Endothelial cell of umbilical vein (primary cell): Measurements from ENCODE around the gene FBXO44. TPM values are rescaled to one million over a fixed set of nuclear protein-coding genes. Genes with fewer than 3 reads are reported as not detected.

Source experiments
- BruUV-seq: library from RNA; stranded (reverse); fragments of 400-500 nt; replicated peaks from 2 replicates; lab custom pipeline; 2021; lab: Mats Ljungman, UMichigan
- CTCF ChIA-PET: fragments of 300-600, 350-600 bp; sonication (Branson Sonifier 250); formaldehyde crosslinking; loops from one replicate; lab custom pipeline; 2021; ENCODE audit warnings: antibody characterized with exemption, inconsistent platforms; lab: Charles Lee
- POLR2A ChIA-PET: fragments of 300-600, 350-600 bp; sonication (Branson Sonifier 250); formaldehyde crosslinking; loops from one replicate; lab custom pipeline; 2021; ENCODE audit warnings: antibody characterized with exemption, inconsistent platforms; lab: Charles Lee
- DNase-seq: peaks from one replicate; pipeline ENCODE4 v3.0.0-alpha.2; 2011; ENCODE audit warnings: low read depth, low spot score
- FAIRE-seq: peaks from 2 replicates; lab custom pipeline; 2011; peaks lifted over from hg19 to GRCh38; lab: Jason Lieb, UNC
- H2AFZ ChIP-seq: 2 replicates; pipeline ENCODE4 v1.6.0; 2012; ENCODE audit warnings: low read depth, low read length, control low read depth, inconsistent platforms
- H3K27ac ChIP-seq: 2 replicates; pipeline ENCODE4 v1.5.1; 2011; ENCODE audit warnings: low read depth, mild to moderate bottlenecking, control low read depth, low read length, moderate library complexity; ENCODE audit not compliant: insufficient read depth
- H3K27me3 ChIP-seq, 2 experiments: 2 replicates each; pipeline versions ENCODE4 v1.6.0 to v1.6.1; 2011; ENCODE audit warnings: low read length in 2 of 2, mixed read lengths in 1 of 2; ENCODE audit not compliant: control insufficient read depth in 2 of 2, insufficient read depth in 2 of 2
- H3K36me3 ChIP-seq, 2 experiments: 2 replicates in 1 of 2; 3 replicates in 1 of 2; pipeline ENCODE4 v1.5.1; 2011; ENCODE audit warnings: low read length in 2 of 2, mild to moderate bottlenecking in 1 of 2, moderate library complexity in 1 of 2; ENCODE audit not compliant: control insufficient read depth in 2 of 2, insufficient read depth in 2 of 2; ENCODE audit errors: extremely low read depth in 1 of 2
- H3K4me1 ChIP-seq: 3 replicates; pipeline ENCODE4 v1.5.1; 2011; ENCODE audit warnings: mild to moderate bottlenecking, low read length; ENCODE audit not compliant: control insufficient read depth, insufficient read depth; ENCODE audit errors: extremely low read depth
- H3K4me2 ChIP-seq: 2 replicates; pipeline ENCODE4 v1.6.1; 2011; ENCODE audit warnings: low read length, control low read depth, mixed read lengths; ENCODE audit not compliant: insufficient read depth
- H3K4me3 ChIP-seq, 3 experiments: fragments of 200-600 bp in 1 of 3; sonication (generic), shearing (Covaris generic) in 1 of 3; replicated peaks in 1 of 3; 2 replicates each; pipeline ENCODE4 v1.5.1; 2011 to 2016; ENCODE audit warnings: control low read depth in 3 of 3, low read length in 3 of 3, mild to moderate bottlenecking in 2 of 3, inconsistent platforms in 1 of 3, low read depth in 1 of 3, moderate library complexity in 1 of 3; ENCODE audit not compliant: insufficient read depth in 1 of 3
- H3K79me2 ChIP-seq: 2 replicates; pipeline ENCODE4 v1.6.0; 2012; ENCODE audit warnings: low read length, inconsistent platforms; ENCODE audit not compliant: control insufficient read depth, insufficient read depth
- H3K9ac ChIP-seq: replicated peaks from 2 replicates; pipeline ENCODE3; 2011; ENCODE audit warnings: low read length, control low read depth; ENCODE audit not compliant: insufficient read depth; ENCODE audit errors: extremely low read depth
- H3K9me1 ChIP-seq: replicated peaks from 3 replicates; pipeline ENCODE4 v1.6.0; 2011; ENCODE audit warnings: mild to moderate bottlenecking, low read length; ENCODE audit not compliant: control insufficient read depth, insufficient read depth; ENCODE audit errors: extremely low read depth
- H3K9me3 ChIP-seq: replicated peaks from 2 replicates; pipeline ENCODE4 v1.5.1; 2012; ENCODE audit warnings: low read length, inconsistent platforms; ENCODE audit not compliant: control insufficient read depth, insufficient read depth
- H4K20me1 ChIP-seq: replicated peaks from 2 replicates; pipeline ENCODE3; 2011; ENCODE audit warnings: mild to moderate bottlenecking, low read length; ENCODE audit not compliant: control insufficient read depth, insufficient read depth; ENCODE audit errors: extremely low read depth
- EZH2 ChIP-seq: IDR thresholded peaks from 2 replicates; pipeline ENCODE4 v1.6.1; 2012; ENCODE audit warnings: borderline replicate concordance, low read depth, mild to moderate bottlenecking, moderate library complexity, low read length, inconsistent platforms; ENCODE audit not compliant: severe bottlenecking
- FOS ChIP-seq: IDR thresholded peaks from 2 replicates; pipeline ENCODE4 v1.6.1; 2011; ENCODE audit warnings: mild to moderate bottlenecking, low read length, moderate library complexity, borderline replicate concordance; ENCODE audit not compliant: insufficient read depth
- GATA2 ChIP-seq: IDR thresholded peaks from 2 replicates; pipeline ENCODE4 v1.7.0; 2011; ENCODE audit warnings: low read depth, mild to moderate bottlenecking, moderate library complexity, mixed read lengths, low read length; ENCODE audit not compliant: insufficient read length, insufficient read depth
- JUN ChIP-seq: IDR thresholded peaks from 2 replicates; pipeline ENCODE4 v1.6.1; 2011; ENCODE audit warnings: borderline replicate concordance, low read depth; ENCODE audit not compliant: insufficient read length, insufficient read depth
- MYC ChIP-seq: IDR thresholded peaks from one replicate; pipeline ENCODE4 v1.6.1; 2011; ENCODE audit warnings: mild to moderate bottlenecking, low read depth, low read length
- POLR2A ChIP-seq: IDR thresholded peaks from 2 replicates; pipeline ENCODE4 v1.6.1; 2012; ENCODE audit warnings: low read depth, mild to moderate bottlenecking, control low read depth, low read length
- POLR2AphosphoS5 ChIP-seq: IDR thresholded peaks from 2 replicates; pipeline ENCODE4 v1.6.1; 2012; ENCODE audit warnings: low read depth, mild to moderate bottlenecking, control low read depth, low read length, moderate library complexity; ENCODE audit not compliant: insufficient read depth
- dilution Hi-C: fragments of 300-500 bp; cut with MboI; formaldehyde crosslinking; loops from one replicate; pipeline ENCODE4 v1.15.0; 2019; ENCODE audit warnings: low sequenced_read_pairs; ENCODE audit not compliant: extremely low pct_ligation_motif_present
- intact Hi-C: fragments of 100-400 bp; cut with micrococcal nuclease; formaldehyde crosslinking; loops from one replicate; pipeline ENCODE4 v1.10.0; 2022
- polyA plus RNA-seq, 4 experiments: library from polyadenylated mRNA; depleted of rRNA in 3 of 4; stranded (reverse) in 3 of 4; unstranded in 1 of 4; fragments of >200 nt; gene quantifications; 2 replicates each; pipeline versions ENCODE4 v1.2.1 to v1.2.3, GENCODE V29; 2011 to 2012; ENCODE audit warnings: missing spikeins in 1 of 4
- total RNA-seq: library from RNA; stranded (reverse); gene quantifications from 2 replicates; pipeline ENCODE4 v1.2.3, GENCODE V29; 2021
- TF ChIP-seq, protein P1 (sequence below), 2 donors: IDR thresholded peaks; 1 replicate in 1 of 2; 2 replicates in 1 of 2; pipeline ENCODE4 v1.5.1; 2011; ENCODE audit warnings: low read length in 2 of 2, mild to moderate bottlenecking in 2 of 2, moderate library complexity in 2 of 2, control low read depth in 1 of 2, inconsistent platforms in 1 of 2, low read depth in 1 of 2; ENCODE audit not compliant: insufficient read depth in 1 of 2; ENCODE audit errors: extremely low read depth in 1 of 2
- TF ChIP-seq, protein P2 (sequence below): IDR thresholded peaks from 2 replicates; pipeline ENCODE4 v1.6.1; 2011; ENCODE audit not compliant: insufficient read depth, insufficient read length

The FBXO44 gene
- total and polyA plus RNA-seq, 2 donors (not counting 3 experiments of a cell fraction or from before 2014, with no cell fraction given): 16.8 to 22.5 TPM

DNA sequence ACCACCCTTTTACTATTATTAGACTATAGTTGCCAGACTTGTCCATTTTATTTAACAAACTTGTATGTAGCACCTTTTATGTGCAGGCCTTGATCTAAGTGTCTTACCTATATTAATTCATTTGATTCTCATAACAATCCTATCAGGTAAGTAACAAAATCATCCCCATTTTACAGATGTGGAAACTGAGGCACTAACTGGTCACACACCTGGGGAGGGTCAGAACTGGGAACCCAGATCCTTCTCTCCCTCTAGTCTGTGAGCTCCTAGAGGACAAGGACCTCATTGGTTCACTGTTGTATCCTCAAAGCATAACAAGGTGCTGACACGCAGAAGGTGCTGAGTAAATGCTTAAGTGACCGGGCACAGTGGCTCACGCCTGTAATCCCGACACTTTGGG lies 15.3 kb upstream of the FBXO44 start:
- ChIA-PET CTCF (interaction anchor here (1.0 to 1.7 kb wide), 4 partner anchors 26 to 602 kb away, joined by 3 to 5 read pairs (median 4); no protein-coding TSS in a partner anchor), POLR2A (no interaction called here)
- DNase-seq (no peak), FAIRE-seq (no peak)
- dilution Hi-C loops (no loop called here), intact Hi-C loops (loop anchor here (5.0 kb wide), 1 partner anchor 87 kb away; no protein-coding TSS in a partner anchor)
- TF ChIP-seq POLR2AphosphoS5 (no peak), GATA2 (no peak), MYC (no peak), FOS (no peak), POLR2A (no peak), EZH2 (no peak), JUN (no peak)
- TF ChIP-seq, protein P1, sequence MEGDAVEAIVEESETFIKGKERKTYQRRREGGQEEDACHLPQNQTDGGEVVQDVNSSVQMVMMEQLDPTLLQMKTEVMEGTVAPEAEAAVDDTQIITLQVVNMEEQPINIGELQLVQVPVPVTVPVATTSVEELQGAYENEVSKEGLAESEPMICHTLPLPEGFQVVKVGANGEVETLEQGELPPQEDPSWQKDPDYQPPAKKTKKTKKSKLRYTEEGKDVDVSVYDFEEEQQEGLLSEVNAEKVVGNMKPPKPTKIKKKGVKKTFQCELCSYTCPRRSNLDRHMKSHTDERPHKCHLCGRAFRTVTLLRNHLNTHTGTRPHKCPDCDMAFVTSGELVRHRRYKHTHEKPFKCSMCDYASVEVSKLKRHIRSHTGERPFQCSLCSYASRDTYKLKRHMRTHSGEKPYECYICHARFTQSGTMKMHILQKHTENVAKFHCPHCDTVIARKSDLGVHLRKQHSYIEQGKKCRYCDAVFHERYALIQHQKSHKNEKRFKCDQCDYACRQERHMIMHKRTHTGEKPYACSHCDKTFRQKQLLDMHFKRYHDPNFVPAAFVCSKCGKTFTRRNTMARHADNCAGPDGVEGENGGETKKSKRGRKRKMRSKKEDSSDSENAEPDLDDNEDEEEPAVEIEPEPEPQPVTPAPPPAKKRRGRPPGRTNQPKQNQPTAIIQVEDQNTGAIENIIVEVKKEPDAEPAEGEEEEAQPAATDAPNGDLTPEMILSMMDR (IDR thresholded peaks at IDR 0.05; ENCODE audit: extremely low read depth in 1 of 2, insufficient read depth in 1 of 2, low read depth in 1 of 2, low read length in 2 of 2): no peak
- TF ChIP-seq, protein P2, sequence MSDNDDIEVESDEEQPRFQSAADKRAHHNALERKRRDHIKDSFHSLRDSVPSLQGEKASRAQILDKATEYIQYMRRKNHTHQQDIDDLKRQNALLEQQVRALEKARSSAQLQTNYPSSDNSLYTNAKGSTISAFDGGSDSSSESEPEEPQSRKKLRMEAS: no peak
- H3K27ac ChIP-seq: no peak overlapping the region
- H2AFZ ChIP-seq: no peak overlapping the region
- H3K9me3 ChIP-seq: no peaks in the 10 kb centered on the region
- H3K4me1 ChIP-seq: no peaks in the 10 kb centered on the region
- H3K4me3 ChIP-seq: no peak overlapping the region
- BruUV-seq: no TSS peak
- H3K36me3 ChIP-seq: no peaks in the 10 kb centered on the region
- no peaks in the 10 kb centered on the region for H3K27me3 ChIP-seq
- H3K4me2 ChIP-seq: no peak overlapping the region
- no peaks in the 10 kb centered on the region for H4K20me1 ChIP-seq
- H3K9me1 ChIP-seq: no peaks in the 10 kb centered on the region
- no peak overlapping the region for H3K9ac ChIP-seq
- no peaks in the 10 kb centered on the region for H3K79me2 ChIP-seq
